Lung microvascular endothelial cell (primary cell): ENCODE results near the gene ZMYND15. TPM values are rescaled to one million over a fixed set of nuclear protein-coding genes. Genes with fewer than 3 reads are reported as not detected.

ENCODE experiments used
- DNase-seq, 2 donors: peaks; one replicate each; pipeline versions ENCODE4 v3.0.0 to v3.0.0-alpha.2; 2010; ENCODE audit warnings: low read depth in 2 of 2
- total RNA-seq: library from RNA; depleted of rRNA; stranded (reverse); fragments of >200 nt; gene quantifications from 2 replicates; pipeline ENCODE4 v1.2.1, GENCODE V29; 2014

Gene ZMYND15
- total RNA-seq, 1 donor from 2014 or later = not detected

GRCh38 chr17:4716081-4716480 lies 23.6 kb upstream of the ZMYND15 start:
- DNase-seq = no peak

DNA sequence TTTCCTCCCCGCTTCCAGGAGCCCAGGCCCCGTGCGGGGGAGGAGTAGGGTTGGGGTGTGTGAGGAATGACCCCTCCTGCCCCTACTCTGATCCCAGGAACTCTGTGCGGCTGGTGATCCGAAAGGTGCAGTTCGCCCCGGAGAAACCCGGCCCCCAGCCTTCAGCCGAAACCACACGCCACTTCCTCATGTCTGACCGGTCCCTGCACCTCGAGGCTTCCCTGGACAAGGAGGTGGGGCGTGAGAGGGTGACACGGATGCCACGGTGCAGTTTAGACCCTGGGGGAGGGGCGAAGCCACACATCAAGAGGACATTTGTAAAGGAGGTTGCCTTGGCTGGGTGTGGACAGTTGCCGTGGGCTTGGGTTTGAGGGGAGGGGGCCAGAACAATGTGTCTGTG lies 21.8 kb upstream of the ZMYND15 start:
- DNase-seq = no peak

- no peak for DNase-seq
Observed at GRCh38 chr17:4718276-4718675, 21.4 kb upstream of the ZMYND15 start.

DNA sequence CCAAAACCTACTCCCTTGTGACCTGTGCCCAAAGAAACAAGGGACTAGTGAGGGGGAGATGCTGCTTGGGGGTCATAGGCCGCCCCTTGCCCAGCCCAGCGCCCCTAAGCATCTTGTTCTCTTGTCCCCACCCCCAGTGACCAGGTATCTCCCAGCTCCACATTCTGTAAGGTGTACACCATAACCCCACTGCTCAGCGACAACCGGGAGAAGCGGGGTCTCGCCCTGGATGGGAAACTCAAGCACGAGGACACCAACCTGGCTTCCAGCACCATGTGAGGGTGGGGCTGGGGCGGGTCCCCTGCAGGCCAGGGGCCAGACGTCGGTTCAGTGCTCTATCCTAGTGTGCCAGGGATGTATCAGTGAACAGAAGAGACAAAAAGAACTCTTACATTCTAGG lies 20.5 kb upstream of the ZMYND15 start:
- no peak for DNase-seq

- peak in 1 of 2 donors; percentile 25 for DNase-seq
Observed at GRCh38 chr17:4719684-4720221, 19.9 kb upstream of the ZMYND15 start.

DNA sequence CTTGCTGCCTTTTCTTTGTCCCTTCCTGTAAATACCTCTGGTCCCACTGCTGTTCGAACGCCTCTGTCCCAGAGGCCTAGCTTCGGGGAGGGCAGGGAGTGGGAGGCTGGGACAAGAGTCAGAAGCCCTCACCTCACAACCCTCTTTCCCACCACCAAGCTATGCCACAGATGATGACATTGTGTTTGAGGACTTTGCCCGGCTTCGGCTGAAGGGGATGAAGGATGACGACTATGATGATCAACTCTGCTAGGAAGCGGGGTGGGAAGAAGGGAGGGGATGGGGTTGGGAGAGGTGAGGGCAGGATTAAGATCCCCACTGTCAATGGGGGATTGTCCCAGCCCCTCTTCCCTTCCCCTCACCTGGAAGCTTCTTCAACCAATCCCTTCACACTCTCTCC lies 18.8 kb upstream of the ZMYND15 start:
- no peak for DNase-seq

- no peak for DNase-seq
Observed at GRCh38 chr17:4721203-4722135, 18.2 kb upstream of the ZMYND15 start.

GRCh38 chr17:4722678-4723240 lies 16.9 kb upstream of the ZMYND15 start:
- no peak for DNase-seq

DNA sequence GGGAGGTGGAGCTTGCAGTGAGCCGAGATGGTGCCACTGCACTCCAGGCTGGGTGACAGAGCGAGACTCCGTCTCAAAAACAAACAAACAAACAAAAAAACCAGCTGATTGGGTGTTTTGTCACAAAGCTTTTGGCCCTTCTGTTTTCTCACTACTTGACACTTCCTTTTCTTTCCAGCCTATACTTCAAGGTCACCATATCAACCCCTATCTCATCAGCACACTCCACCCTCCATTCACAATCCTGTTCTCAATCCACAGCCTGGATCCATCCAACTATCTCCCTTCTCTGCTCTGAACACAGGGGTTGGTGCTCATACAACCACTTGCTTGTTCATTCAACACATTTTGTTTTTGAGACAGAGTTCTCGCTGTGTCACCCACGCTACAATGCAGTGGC lies 15.0 kb upstream of the ZMYND15 start:
- no peak for DNase-seq

GRCh38 chr17:4725646-4726310 lies 13.9 kb upstream of the ZMYND15 start:
- no peak for DNase-seq

- no peak for DNase-seq
Observed at GRCh38 chr17:4728124-4728523, 11.5 kb upstream of the ZMYND15 start.

GRCh38 chr17:4733073-4733531 lies 6.5 kb upstream of the ZMYND15 start:
- no peak for DNase-seq

DNA sequence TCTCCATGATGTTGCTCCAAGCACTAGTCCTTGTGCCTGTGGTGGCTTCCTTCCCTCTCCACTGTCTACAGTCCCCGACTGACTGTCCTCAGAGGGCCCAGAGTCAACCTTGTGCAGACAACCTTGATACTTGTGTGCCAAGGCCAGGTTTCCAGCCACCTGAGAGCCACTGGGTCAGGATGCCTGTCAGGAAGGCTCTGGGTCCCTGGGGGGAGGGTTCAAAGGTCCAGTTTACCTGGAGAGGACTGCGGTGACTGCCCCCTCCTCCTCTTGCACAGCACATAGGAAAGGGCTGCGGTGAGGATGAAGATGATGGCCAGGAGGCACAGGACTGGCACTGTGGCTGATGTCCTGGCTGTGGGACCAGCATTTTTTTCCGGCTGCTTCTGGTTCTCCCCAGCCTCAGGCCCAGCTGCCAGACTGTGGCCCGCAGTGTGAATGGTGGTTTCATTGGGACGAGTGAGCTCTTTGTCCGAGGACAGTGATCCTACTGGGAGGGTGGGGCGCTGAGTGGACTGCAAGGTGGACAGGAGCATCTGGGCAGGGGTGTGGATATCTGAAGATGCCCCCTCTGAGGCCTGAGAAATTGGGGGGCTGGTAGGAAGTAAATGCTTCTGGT lies 4.7 kb upstream of the ZMYND15 start:
- no peak for DNase-seq

GRCh38 chr17:4735876-4736651 lies 3.6 kb upstream of the ZMYND15 start:
- peak; percentile 36 to 66 for DNase-seq

DNA sequence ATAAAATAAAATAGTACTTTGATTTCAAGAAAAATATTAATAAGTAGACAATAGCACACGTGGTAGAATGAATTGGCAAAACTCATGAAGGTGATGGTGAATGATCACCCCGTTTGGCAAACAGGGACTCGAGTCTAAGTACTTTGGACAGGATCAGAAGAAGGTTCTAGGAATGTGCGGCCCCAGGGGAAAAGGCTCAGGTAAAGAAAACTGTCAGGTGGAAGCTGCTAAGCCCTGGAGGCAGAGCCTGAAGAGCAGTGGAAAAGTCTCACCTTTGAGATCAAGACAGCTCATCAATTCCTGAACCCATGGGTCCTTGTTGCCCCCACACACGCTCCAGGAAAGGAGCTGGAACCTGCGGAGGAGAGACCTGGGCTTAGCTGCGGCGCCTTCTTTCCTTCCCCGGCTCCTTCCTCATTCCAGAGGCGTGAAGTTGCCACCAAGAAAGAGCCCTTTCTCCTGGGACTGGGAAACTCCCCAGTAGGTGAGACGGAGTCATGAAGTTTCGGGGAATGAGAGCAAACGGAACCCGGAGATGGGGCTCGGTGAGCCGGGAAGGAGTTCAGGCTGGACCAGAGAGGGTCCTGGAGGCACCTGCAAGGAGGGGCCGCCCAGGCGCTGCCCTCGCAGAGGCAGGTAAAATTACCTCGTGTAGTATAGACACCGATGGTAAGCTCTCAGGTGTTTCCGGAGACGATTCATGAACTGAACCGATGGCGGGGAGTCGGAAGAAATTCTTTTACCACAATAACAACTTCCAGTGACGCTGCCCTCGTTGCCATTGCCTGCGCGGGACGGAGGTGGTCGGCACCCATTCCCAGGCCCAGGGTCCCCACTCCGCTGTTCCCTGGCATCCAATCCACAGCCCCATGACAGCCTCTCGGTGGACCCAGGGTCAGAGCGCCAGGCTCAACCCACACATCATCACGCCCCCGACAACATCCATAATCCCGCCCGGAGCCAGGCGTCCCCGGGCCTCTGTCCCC lies 1.2 kb upstream of the ZMYND15 start:
- no peak for DNase-seq

DNA sequence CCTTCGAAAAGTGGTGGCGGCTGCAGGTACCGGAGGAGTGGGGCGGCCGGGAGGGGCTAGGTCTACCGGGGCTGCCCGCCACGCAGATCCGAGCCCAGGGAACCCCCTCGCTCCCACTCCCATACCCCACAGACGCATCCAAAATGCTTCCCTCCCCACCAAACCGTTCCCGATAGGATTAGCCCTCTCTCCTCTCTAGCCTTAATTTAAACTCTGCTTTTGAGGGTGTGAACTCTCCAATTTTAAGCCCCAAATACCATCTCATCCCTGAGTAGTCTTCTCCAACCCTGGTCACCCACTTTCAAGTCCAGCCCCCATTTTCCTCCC lies 355 bp downstream of the ZMYND15 start:
- DNase-seq = no peak

- DNase-seq = no peak
Observed at GRCh38 chr17:4740584-4740983, 951 bp downstream of the ZMYND15 start.

DNA sequence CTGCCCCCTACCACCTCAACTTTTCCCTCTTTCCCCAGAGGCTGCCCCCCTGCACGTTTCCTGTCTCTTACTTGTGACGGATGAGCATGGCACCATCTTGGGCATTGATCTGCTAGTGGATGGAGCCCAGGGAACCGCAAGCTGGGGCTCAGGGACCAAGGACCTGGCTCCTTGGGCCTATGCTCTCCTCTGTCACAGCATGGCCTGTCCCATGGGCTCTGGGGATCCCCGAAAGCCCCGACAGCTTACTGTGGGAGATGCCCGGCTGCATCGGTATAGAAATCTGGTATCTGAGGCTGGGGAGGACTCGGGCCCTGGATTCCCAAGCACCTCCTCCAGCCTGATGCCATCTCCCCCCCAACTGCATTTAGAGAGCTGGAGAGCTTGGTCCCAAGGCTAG lies 1.9 kb downstream of the ZMYND15 start:
- no peak for DNase-seq

DNA sequence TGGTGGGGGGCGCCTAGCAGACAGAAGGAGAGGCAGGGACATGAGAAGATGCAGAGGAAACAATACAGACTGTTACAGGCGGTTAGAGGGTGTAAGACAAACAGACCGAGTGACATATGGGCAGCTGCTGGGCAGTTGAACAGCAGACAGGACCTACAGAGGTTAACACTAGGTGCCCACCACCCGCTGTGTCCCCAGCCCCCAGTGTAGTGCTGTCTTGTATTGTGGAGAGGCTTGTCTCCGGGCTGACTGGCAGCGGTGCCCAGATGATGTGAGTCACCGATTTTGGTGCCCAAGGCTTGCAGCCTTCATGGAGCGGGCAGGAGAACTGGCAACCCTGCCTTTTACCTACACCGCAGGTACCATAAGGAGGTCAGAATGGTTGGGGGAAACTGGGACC lies 2.5 kb downstream of the ZMYND15 start:
- DNase-seq = no peak

- no peak for DNase-seq
Observed at GRCh38 chr17:4742629-4743028, 3.0 kb downstream of the ZMYND15 start.
